ENCODE results near the gene LEKR1. TPM values are rescaled to one million over a fixed set of nuclear protein-coding genes. Genes with fewer than 3 reads are reported as not detected.
A peak's percentile ranks its signal among the peaks of the same experiment; 100 is the strongest.

Gene LEKR1
- polyA plus RNA-seq, 4 donors = 1.9 to 4.6 (median 2.4) TPM

- DNase-seq (ENCODE audit: low read depth in 4 of 4, low spot score in 2 of 4) = no peak
Measured at GRCh38 chr3:157074490-157074889, 248.3 kb downstream of the LEKR1 start.

DNA sequence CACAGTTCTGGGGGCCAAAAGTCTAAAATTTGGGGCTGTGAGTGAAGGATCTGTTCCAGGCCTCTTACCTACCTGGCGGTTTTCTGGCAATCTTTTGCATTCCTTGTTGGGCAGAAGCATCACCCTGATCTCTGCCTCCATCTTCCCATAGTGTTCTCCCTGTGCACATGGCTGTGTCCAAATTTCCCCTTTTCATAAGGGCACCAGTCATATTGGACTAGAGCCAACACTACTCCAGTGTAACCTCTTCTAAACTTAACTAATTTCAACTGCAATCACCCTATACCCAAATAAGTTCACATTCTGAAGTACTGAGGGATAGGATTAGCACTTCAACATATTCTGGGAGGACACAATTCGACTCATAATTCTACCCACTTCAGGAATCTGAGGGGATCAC is 248.8 kb downstream of the LEKR1 start:
- no peak for DNase-seq (ENCODE audit: low read depth in 4 of 4, low spot score in 2 of 4)

DNA sequence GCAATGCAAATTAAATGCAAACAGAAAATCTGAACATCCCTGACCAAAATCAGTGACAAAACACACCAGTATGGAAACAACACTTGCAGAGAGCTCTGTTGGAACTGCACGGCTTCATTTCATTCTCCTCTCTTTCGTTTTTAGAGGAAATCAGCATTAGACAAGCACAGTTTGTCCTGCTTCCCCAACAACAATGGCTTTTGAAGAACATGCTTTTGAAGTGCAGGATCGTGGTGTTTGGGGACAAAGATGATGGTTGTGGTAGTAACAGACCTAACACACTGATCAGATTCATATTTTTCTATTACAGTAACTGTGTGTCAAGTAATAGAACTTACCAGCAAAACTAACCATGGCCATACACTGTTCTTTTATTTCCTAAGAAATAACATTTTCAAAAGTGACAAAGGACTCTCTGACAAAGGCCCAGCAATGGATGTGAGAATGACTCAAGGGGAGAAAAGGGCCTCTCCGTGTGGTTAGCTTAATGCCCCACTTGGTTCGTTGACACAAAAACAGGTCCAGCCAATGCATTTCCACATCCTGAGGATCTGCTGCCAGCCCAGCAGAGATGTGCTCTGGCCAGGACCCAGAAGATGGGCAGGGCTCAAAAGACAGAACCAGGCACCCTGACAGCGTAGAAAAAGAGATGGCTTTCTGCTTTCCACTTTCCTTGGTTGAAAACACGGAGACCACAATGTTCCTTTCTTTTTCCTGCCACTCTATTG is 249.7 kb downstream of the LEKR1 start:
- DNase-seq (ENCODE audit: low read depth in 4 of 4, low spot score in 2 of 4) = no peak

- DNase-seq (ENCODE audit: low read depth in 4 of 4, low spot score in 2 of 4) = no peak
Measured at GRCh38 chr3:157077565-157077991, 251.4 kb downstream of the LEKR1 start.

DNA sequence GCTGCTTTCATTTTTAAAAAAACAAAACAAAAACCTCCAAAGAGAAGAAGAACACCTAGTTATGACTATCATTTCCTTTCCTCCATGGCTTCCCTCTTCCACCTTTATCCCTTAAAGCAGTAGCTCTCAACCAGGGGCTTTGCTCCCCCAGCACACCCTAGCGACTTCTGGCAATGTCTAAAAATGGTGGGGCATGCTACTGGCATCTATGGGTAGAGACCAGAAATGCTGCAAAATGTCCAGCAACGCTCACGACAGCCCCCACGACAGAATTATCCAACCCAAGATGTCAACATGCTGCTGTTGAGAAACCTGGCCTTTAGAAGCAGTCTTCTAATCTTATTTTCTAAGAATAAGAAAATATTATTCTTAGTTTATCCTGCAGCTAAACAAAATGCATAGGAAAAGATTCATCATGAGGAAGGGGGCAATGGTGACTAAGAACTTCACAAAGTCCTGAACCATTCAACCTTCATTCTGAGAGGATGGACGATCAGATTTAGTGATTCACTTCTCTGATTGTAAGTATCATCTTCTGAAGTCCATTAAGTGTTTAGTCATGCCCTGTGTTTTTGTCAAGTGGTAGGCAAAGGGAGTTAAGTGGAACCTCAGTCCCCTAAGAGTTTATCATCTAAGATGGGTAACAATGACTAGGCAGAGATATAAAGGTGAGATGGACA is 252.1 kb downstream of the LEKR1 start:
- no peak for DNase-seq (ENCODE audit: low read depth in 4 of 4, low spot score in 2 of 4)

GRCh38 chr3:157078811-157079185 is 252.6 kb downstream of the LEKR1 start:
- DNase-seq (ENCODE audit: low read depth in 4 of 4, low spot score in 2 of 4) = no peak

DNA sequence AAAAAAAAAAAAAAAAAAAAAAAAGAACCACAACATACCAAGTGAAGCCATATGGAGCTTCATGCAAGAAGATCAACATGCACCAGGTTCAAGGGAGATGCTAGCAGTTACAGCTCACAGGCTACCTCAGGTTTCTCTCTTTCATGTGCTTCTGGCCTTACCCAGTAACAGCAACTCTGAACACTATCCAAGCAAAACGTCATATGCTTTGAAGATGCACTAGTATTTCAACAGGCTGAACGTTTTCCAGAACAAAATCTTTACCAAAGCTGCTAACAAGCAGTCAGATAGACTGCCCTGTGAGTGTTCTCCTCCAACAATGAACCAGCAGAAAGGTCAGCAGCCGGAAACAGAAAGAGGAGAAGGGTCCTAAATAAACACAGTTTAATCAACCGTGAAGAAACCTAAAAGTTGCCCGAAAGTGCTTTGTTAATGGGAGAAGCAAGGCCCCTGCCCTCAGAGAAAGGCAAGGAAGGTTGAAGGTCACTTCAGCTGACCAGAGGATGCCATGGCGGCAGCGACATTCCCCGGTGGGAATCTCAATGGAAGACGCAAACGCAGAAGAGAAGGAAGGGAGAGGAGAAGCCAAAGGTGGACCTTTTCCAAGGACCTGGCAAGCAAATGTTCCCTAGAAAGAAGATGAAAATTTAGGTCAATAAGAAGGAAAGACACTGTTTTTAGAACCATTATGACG is 253.7 kb downstream of the LEKR1 start:
- DNase-seq (ENCODE audit: low read depth in 4 of 4, low spot score in 2 of 4) = no peak

GRCh38 chr3:157081626-157082210 is 255.6 kb downstream of the LEKR1 start:
- peak in 3 of 4 donors; percentile 76 to 86 (median 81) for DNase-seq (ENCODE audit: low read depth in 4 of 4, low spot score in 2 of 4)

DNA sequence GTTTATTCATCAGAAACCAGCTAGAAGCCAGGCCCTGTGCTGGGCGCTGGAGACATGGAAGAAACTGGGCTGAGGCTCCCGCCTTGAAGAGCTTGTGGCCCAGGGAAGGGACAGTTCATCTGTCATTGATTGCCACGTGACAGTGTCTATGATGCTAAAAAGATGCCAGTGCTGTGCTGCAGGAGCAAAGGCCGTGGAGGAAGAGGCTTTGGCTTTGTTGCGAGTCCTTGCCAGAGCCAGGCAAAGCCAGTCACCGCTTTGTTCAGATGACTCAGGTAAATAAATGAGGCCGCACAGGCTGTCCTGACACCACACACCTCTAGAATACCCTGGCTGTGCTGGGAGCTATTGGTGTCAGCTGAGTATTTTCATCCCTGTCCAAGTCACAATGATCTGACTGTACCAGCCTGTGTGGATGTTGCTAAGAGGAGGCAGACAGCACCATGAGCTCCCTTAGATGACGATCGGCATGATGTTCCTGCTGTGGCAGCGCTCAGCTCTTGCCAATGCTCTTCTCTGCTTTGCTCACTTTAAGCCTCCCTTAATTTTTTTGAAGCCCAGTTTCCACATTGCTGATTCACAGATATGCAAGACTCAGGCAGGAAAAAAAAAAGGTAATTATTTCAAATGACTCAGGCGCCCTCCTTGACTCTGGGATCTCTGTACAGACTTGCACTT is 256.3 kb downstream of the LEKR1 start:
- DNase-seq (ENCODE audit: low read depth in 4 of 4, low spot score in 2 of 4) = no peak

GRCh38 chr3:157083824-157084223 is 257.7 kb downstream of the LEKR1 start:
- DNase-seq (ENCODE audit: low read depth in 4 of 4, low spot score in 2 of 4) = no peak

DNA sequence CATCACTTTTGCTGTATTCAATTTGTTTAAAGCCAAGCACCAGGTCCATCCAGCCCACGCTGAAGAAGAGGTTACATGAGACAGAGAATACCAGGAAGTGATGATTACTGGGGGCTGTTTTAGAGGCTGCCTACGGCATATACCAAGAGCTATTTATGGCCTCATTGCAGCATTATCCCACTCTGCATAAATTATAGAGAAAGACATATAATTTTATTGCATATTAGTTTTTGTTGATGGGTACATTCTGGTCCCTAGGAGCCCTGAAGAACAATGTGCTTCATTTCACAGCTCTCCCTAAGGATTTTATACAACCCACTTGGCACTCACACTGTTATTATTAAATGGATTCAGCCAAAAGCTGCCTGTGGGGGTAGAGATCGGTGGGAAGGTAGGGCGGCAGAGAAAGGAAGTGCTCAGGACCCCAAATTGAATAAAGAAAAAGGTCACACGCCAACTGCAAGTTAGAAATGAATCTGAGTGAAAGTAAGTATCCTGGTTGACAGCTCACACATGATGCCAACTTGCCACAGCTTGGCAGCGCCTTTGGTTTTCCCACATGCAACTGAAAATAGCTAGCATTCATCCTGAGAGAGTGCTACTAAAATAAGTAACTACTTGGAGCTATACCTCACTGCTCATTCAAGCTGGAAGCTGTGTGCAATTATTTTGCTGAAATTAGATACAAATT is 260.1 kb downstream of the LEKR1 start:
- no peak for DNase-seq (ENCODE audit: low read depth in 4 of 4, low spot score in 2 of 4)

DNA sequence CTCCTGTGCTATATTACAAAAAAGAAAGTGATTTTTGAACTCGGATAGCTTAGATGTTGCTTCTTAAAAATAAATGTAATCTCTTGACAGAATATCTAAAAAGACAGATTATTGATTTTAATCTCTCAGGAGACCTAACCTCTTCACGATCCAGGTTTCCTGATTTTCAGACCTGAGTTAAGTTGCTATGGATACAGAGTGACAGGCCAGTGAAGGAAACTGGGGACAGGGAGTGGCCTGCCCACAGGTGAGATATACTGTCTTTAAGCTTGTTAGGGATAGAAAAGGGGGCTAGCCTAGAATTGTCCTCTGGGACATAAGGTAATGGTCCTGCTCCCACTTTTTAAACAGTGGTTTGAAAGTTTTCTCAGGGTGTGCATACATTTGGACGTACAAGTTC is 260.6 kb downstream of the LEKR1 start:
- DNase-seq (ENCODE audit: low read depth in 4 of 4, low spot score in 2 of 4) = no peak

DNA sequence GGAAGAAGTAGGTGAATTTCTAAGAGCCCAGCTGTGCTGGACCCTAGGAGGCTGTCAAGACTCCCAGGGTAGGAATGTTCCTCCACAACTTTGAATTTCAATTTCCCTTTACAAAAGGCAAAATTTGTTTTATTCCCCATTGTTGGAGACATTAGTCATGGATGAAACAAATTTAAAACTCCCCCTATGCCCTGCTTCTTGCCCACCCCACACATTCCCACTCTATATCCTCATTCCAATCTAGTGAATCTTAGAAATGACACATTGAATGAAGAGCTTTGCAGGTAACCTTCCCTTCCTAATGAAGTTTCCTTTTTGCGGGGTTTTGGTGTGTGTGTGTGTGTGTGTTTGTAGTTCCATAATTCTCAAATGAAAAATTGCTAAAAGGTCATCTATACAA is 261.2 kb downstream of the LEKR1 start:
- no peak for DNase-seq (ENCODE audit: low read depth in 4 of 4, low spot score in 2 of 4)

GRCh38 chr3:157087780-157088600 is 261.8 kb downstream of the LEKR1 start:
- DNase-seq (ENCODE audit: low read depth in 4 of 4, low spot score in 2 of 4) = no peak

DNA sequence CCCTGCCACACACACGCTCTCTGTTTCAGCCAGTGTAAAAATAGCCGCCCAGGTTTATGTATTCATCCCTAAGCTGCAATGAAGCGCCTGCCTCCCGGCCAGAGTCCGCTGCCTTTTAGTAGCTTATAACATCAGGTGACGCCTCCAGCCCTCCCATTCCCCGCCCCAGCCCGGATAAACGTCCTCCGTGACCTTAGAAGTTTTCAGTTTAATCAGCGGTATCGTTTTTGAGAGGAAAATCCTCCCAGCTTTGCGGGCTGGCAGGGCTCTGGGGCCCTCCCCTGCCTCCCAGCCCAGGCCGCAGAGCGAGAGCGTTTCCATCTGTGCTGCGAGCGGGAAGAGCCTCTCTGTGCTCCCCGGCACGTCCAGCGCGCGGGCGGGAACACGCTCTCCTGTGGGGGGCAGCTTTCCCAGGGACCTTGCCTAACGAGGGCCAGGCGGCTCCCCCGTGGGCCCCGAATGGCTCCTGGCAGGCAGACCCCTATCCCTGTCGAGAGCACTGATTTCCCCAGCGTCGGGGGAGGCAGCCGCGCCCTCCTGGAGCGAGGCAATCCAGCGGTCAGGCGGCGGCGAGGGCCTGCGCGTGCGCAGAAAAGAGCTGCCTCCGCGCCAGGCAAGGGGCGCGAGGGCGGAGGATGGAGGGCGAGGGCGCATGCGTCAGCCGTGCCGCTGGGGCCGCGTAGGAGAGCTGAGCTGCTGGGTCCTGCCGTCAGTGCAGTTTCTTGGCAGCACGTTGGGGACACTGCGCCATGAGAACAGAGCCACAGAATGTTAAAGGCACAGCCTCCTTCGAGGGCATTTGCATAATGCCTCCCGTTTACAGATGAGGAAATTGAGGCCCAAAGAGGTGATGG is 262.7 kb downstream of the LEKR1 start:
- peak; percentile 89 to 93 (median 92) for DNase-seq (ENCODE audit: low read depth in 4 of 4, low spot score in 2 of 4)

- DNase-seq (ENCODE audit: low read depth in 4 of 4, low spot score in 2 of 4) = no peak
Measured at GRCh38 chr3:157089455-157090221, 263.5 kb downstream of the LEKR1 start.

GRCh38 chr3:157091083-157091833 is 265.1 kb downstream of the LEKR1 start:
- no peak for DNase-seq (ENCODE audit: low read depth in 4 of 4, low spot score in 2 of 4)
